ENCODE data around the gene PRUNE2.

The PRUNE2 gene

GRCh38 chr9:76910861-76911260, 4.9 kb upstream of the PRUNE2 start:
- no peak for DNase-seq (ENCODE audit: low read depth in 1 of 2, low spot score in 1 of 2)
- Histone ChIP-seq H3K27ac (replicated peaks) (no peak overlapping the region), H3K4me3 (replicated peaks; ENCODE audit: insufficient read depth, low read length) (no peak overlapping the region), H3K27me3 (ENCODE audit: insufficient read depth, poor library complexity, severe bottlenecking) (peaks cover 21% of the 10 kb centered on the region)
- TF ChIP-seq REST (IDR thresholded peaks at IDR 0.05; ENCODE audit: insufficient replicate concordance, low read depth) (no peak), CTCF (IDR thresholded peaks at IDR 0.05; ENCODE audit: insufficient read depth, low read length) (no peak), POLR2AphosphoS5 (IDR thresholded peaks at IDR 0.05; ENCODE audit: low read depth) (no peak)

GRCh38 chr9:76906647-76906975, 697 bp upstream of the PRUNE2 start:
- no peak overlapping the region for H3K27ac ChIP-seq (replicated peaks)
- no peak overlapping the region for H3K4me3 ChIP-seq (replicated peaks; ENCODE audit: insufficient read depth, low read length)
- no peak for DNase-seq (ENCODE audit: low read depth in 1 of 2, low spot score in 1 of 2)
- no peak for TF ChIP-seq POLR2AphosphoS5 (IDR thresholded peaks at IDR 0.05; ENCODE audit: low read depth)
- no peak for TF ChIP-seq GABPA (IDR thresholded peaks at IDR 0.05; ENCODE audit: low read depth)
- TF ChIP-seq SPI1 (IDR thresholded peaks at IDR 0.05; ENCODE audit: borderline replicate concordance, low read depth) = no peak
- no peak for TF ChIP-seq CTCF (IDR thresholded peaks at IDR 0.05; ENCODE audit: insufficient read depth, low read length)
- no peak for TF ChIP-seq REST (IDR thresholded peaks at IDR 0.05; ENCODE audit: insufficient replicate concordance, low read depth)
- peaks cover 39% of the 10 kb centered on the region for H3K27me3 ChIP-seq (ENCODE audit: insufficient read depth, poor library complexity, severe bottlenecking)

- no peak for DNase-seq (ENCODE audit: low read depth in 1 of 2, low spot score in 1 of 2)
- H3K27me3 ChIP-seq (ENCODE audit: insufficient read depth, poor library complexity, severe bottlenecking) = peaks cover 39% of the 10 kb centered on the region
- TF ChIP-seq POLR2AphosphoS5 (IDR thresholded peaks at IDR 0.05; ENCODE audit: low read depth) (no peak), REST (IDR thresholded peaks at IDR 0.05; ENCODE audit: insufficient replicate concordance, low read depth) (no peak), GABPA (IDR thresholded peaks at IDR 0.05; ENCODE audit: low read depth) (no peak), SPI1 (IDR thresholded peaks at IDR 0.05; ENCODE audit: borderline replicate concordance, low read depth) (no peak), CTCF (IDR thresholded peaks at IDR 0.05; ENCODE audit: insufficient read depth, low read length) (no peak)
- no peak overlapping the region for H3K27ac ChIP-seq (replicated peaks)
- no peak overlapping the region for H3K4me3 ChIP-seq (replicated peaks; ENCODE audit: insufficient read depth, low read length)
Measured at GRCh38 chr9:76904661-76905457, 1.1 kb downstream of the PRUNE2 start.

Data from HL-60 (cell line).